ENCODE data around the gene FYCO1. TPM values are rescaled to one million over a fixed set of nuclear protein-coding genes. Genes with fewer than 3 reads are reported as not detected.

FYCO1 gene
- total RNA-seq, 1 donor from 2014 or later, result 121 TPM

- Histone ChIP-seq H3K4me1 (no peaks in the 10 kb centered on the region), H3K9me3 (replicated peaks) (no peaks in the 10 kb centered on the region), H3K27ac (replicated peaks) (no peak overlapping the region), H3K4me3 (no peak overlapping the region), H3K36me3 (no peaks in the 10 kb centered on the region), H3K27me3 (ENCODE audit: low read depth) (no peaks in the 10 kb centered on the region)
- intact Hi-C loops (cut with micrococcal nuclease), result no loop called here
- TF ChIP-seq CTCF (IDR thresholded peaks at IDR 0.05; ENCODE audit: borderline replicate concordance), result no peak
- DNase-seq, result no peak
These were observed 22.1 kb upstream of the FYCO1 start for GRCh38 chr3:46017720-46018119.

- Histone ChIP-seq H3K27ac (replicated peaks) (no peak overlapping the region), H3K4me1 (no peaks in the 10 kb centered on the region), H3K36me3 (no peaks in the 10 kb centered on the region), H3K4me3 (no peak overlapping the region), H3K27me3 (ENCODE audit: low read depth) (no peaks in the 10 kb centered on the region), H3K9me3 (replicated peaks) (no peaks in the 10 kb centered on the region)
- DNase-seq, result no peak
- TF ChIP-seq CTCF (IDR thresholded peaks at IDR 0.05; ENCODE audit: borderline replicate concordance), result no peak
- intact Hi-C loops (cut with micrococcal nuclease), result no loop called here
These were observed 17.9 kb upstream of the FYCO1 start for GRCh38 chr3:46013316-46014094.

- H3K4me3 ChIP-seq, result no peak overlapping the region
- intact Hi-C loops (cut with micrococcal nuclease), result no loop called here
- DNase-seq, result no peak
- no peak for TF ChIP-seq CTCF (IDR thresholded peaks at IDR 0.05; ENCODE audit: borderline replicate concordance)
- no peaks in the 10 kb centered on the region for H3K9me3 ChIP-seq (replicated peaks)
- H3K27me3 ChIP-seq (ENCODE audit: low read depth), result no peaks in the 10 kb centered on the region
- no peaks in the 10 kb centered on the region for H3K36me3 ChIP-seq
- H3K27ac ChIP-seq (replicated peaks), result no peak overlapping the region
- peaks cover 2% of the 10 kb centered on the region for H3K4me1 ChIP-seq
These were observed 16.6 kb upstream of the FYCO1 start for GRCh38 chr3:46012246-46012645.

GRCh38 chr3:46010519-46011113 lies 15.0 kb upstream of the FYCO1 start:
- H3K36me3 ChIP-seq, result no peaks in the 10 kb centered on the region
- peaks cover 17% of the 10 kb centered on the region for H3K4me1 ChIP-seq
- no peaks in the 10 kb centered on the region for H3K9me3 ChIP-seq (replicated peaks)
- TF ChIP-seq CTCF (IDR thresholded peaks at IDR 0.05; ENCODE audit: borderline replicate concordance), result no peak
- DNase-seq, result no peak
- no peaks in the 10 kb centered on the region for H3K27me3 ChIP-seq (ENCODE audit: low read depth)
- H3K27ac ChIP-seq (replicated peaks), result no peak overlapping the region
- intact Hi-C loops (cut with micrococcal nuclease), result no loop called here
- no peak overlapping the region for H3K4me3 ChIP-seq

- TF ChIP-seq CTCF (IDR thresholded peaks at IDR 0.05; ENCODE audit: borderline replicate concordance), result no peak
- Histone ChIP-seq H3K36me3 (no peaks in the 10 kb centered on the region), H3K4me3 (no peak overlapping the region), H3K27me3 (ENCODE audit: low read depth) (no peaks in the 10 kb centered on the region), H3K4me1 (peaks cover 17% of the 10 kb centered on the region), H3K27ac (replicated peaks) (no peak overlapping the region), H3K9me3 (replicated peaks) (no peaks in the 10 kb centered on the region)
- intact Hi-C loops (cut with micrococcal nuclease), result no loop called here
- DNase-seq, result no peak
These were observed 12.4 kb upstream of the FYCO1 start for GRCh38 chr3:46008058-46008457.

All from left ventricle myocardium inferior (tissue), 1 donor.